ENCODE results near the gene ZNF468.
"Not testable (repeated sequence)": the region's sequence is repeated elsewhere in the genome, so short reads cannot be mapped to it uniquely, and the experiment has no call there.

Gene ZNF468

DNA sequence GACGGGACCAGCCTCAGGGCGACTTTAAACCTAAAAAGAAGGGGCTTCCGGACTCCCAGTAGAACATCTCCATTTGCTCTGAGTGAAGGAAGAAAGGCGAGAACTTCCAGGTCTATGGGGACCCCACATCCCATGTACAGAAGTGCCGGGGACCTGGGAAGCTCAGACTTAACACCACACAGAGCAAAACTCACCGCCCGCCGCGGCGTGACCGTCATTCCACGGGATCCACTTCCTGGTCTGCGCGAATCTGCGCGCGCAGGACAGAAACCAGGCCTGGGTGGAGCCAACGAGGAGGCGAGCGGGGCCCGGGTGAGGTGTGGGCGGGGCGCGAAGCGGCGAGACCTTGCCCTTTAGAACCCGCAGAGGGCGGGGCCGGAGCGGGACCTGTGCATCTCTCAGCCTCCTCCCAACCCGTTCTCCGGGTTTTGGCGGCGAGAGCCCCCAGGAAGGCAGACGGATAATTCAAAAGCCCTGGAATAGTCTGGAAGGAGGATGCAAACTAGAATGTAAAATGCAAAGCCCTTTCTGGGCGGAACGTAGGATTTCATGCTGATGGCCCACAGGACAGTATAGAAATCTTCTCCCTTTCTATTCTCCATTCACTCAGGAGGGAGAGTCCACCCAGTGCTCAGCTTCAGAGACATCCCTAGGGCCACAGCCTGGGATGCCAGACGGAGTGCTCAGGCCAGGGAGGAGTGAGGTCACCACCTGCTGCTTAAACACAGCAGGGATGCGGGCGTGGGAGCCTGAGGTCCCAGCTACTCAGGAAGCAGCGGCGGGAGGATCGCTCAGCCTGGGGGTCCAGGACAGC, at the start of gene ZNF468:
ZNF468 (minus strand) TSS at position 242 of the 814 bp plus-strand sequence. CDS start 3,347 bp downstream, outside the sequence.
- not testable (repeated sequence) for DNase-seq

DNA sequence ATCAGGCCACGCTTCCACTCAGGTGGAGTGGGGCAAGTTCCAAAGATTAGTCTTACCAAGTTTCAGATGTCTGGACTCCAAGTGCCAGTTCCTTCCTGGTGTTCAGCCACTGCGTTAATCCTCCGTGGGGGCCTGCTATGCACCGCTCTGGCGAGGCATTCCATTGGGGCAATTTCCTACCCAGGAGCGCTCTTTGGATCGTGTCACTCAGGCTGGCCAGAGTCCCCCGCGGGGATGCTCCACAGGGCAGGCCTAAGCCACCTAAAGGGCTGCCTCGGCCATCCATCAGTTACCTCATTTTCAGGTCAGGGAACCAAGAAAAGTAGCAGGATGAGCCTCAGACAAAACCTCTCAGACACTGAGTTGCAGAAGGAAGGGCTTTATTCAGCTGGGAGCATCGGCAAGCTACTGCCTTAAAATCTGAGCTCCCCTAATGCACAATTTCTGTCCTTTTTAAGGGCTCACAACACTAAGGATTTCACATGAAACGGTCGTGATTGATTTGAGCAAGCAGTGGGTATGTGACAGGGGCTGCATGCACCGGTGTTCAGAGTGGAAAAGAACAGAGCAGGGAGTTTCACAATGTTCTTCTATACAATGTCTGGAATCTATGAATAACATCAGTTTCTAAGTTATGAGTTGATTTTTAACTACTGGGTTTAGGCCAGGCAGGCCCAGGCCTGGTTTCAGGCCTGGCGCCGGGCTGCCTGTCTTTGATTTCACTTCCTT, 46.8 kb upstream of the ZNF468 start:
- DNase-seq = not testable (repeated sequence)

DNA sequence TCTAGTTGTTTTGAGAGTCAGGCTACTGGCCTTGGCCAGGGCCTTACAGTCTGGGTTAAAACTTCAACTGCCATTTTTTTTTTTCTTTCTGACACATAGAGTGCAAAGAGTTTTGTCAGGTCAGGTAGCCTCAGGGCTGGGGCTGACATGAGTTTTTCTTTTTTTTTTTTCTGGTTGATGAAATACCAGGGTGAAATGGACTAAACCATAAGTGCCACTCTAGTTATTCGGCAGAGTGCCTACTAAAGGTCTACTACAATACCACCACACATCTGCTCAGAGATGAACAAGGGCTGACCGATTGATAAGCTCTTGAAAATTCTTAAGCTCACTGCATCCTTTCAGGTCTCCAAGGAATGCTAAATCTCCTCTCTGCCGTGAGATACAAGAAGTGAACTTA, 44.4 kb upstream of the ZNF468 start:
- DNase-seq = no peak

DNA sequence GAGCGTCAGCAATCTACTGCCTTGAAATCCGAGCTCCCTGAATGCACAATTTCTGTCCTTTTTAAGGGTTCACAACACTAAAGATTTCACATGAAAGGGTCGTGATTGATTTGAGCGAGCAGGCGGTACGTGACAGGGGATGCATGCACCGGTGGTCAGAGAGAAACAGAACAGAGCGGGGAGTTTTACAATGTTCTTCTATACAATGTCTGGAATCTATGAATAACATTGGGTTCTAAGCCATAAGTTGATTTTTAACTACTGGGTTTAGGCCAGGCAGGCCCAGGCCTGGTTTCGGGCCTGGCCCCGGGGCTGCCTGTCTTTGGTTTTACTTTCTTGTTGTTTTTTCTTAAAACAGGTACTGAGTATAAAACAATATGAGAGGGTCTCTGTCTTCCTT, 41.2 kb upstream of the ZNF468 start:
- DNase-seq = not testable (repeated sequence)

DNA sequence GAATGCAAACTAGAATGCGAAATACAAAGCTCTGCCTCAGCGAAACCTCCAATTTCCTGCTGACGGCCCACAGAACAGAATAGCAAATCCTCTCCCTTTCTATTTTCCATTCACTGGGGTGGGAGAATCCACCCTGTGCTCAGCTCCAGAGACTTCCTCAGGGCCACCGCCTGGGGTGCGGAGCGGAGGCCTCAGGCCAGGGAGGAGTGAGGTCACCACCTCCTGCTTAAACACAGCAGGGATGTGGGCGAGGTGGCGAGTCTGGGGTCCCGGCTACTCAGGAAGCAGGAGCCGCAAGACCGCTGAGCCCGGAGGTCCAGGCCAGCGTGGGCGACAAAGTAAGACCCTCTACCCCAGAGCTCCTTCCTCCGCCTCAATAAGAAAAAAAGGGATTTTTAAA, 40.7 kb upstream of the ZNF468 start:
- DNase-seq = no peak

DNA sequence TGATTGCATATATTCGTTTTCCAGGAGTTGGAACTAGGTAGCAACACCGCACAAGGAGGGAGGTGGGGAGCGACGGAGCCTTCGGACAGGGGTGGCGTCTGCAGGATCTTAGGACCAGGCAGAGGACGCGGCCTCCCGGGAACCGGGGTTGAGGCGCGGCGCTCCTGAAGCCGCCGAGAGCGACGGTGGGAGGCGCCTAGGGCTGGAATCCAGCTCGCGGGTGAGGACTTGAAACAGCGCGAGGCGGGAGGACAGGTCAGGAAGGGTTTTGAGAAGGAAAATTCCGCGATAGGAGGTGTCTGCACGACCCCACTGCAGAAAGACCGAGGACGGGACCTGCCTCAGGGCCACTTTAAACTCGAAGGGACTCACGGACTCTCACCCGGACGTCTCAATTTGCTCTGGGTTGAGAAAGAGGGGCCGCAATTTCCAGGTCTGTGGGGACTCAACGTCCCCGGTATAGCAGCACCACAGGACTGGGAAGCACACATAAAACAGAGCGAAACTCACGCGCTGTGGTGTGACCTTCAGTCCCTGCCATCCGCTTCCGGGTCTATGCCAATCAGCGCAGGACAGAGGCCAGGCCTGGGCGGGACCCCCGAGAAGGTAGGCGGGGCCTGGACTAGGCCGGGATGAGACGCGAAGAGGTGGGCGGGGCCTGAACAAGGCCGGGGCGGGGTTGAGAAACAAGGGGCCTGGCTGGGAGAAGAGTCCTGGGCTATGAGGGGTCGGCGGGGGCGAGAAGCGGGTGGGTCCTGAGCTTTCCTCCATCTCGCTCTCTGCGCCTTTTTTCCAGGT, 39.9 kb upstream of the ZNF468 start, which contains the start of gene ZNF320:
ZNF320 (minus strand) TSS at position 498 of the 798 bp plus-strand sequence. CDS start 7,380 bp downstream, outside the sequence.
- DNase-seq = no peak

DNA sequence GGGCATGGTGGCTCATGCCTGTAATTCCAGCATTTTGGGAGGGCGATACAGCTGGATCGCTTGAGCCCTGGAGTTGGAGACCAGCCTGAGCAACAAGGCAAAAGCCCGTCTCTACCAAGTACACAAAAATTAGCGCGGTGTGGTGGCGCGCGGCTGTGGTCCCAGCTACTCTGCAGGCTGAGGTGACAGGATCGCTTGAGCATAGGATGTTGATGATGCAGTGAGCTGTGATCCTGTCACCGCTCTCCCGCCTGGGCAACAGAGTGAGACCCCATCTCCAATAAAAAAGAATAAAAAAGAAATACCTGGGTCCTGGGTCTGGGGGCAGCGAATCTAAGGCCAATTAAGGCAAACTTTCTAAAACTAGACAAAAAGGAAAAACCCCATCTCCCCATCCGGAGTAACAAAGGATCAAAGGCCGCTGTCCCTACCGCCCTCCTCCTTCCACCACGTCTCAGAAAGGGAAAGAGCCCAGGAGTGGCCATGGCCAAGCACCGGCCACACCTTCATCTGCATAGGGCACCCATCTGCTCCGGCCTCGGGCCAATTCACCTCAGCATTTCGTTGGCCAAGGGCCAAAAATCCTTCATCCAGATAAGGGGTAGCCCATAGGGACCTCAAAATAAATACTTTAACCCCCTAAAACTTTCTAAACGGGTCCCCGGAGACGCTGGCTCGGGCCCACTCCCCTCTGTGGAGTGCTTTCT, 39.2 kb upstream of the ZNF468 start:
- no peak for DNase-seq

DNA sequence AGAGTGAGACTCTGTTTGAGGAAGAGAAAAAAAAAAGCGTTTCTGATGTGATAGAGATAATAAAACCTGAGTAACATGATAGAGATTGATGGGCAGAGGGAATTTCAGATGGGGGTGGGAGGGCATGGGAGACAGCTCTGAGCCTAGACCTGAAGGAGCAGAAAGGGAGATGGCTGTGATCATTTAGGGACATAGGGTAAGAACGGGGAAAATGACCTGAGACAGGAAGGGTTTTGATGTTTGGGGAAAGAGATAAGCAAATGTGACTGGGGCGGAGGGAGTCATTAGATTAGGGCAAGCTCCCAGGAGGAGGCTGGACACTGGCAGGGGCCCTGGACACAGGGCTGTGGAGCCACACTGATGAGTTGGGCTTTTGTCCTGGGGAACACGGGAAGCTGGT, 33.9 kb upstream of the ZNF468 start:
- no peak for DNase-seq

DNA sequence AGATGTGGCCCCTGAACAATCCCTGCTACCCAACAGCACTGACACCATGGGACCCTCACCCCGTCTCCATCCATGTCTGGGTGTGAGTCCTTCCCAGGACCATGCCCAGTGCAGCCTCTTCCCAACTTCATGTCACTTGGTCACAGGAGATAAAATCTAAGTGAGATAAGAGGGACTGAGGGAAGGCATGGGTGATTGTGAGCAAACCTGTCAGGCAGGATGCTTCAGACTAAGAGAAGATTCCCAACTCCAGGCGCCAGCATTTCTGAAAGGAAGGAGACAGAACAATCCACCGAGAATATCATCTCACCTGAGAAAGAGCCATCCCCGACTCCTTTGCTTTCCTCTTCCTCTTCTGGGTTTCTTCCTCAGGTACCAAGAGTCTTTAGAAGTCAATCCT, 32.5 kb upstream of the ZNF468 start:
- no peak for DNase-seq

DNA sequence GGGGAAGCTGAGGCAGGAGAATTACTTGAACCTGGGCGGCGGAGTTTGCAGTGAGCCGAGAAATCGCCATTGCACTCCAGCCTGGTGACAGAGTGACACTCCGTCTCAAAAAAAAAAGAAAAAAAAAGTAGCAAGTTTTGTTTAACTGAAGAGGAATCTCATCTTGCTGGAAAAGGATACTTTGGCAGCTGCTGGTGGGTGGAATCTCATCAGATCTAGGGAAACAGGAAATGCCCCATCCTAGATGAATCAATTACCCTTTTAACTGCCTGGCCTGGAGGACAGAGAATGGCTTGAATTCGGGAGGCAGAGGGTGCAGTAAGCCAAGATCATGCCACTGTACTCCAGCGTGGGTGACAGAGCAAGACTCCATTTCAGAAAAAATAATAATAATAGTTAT, 31.7 kb upstream of the ZNF468 start:
- no peak for DNase-seq

DNA sequence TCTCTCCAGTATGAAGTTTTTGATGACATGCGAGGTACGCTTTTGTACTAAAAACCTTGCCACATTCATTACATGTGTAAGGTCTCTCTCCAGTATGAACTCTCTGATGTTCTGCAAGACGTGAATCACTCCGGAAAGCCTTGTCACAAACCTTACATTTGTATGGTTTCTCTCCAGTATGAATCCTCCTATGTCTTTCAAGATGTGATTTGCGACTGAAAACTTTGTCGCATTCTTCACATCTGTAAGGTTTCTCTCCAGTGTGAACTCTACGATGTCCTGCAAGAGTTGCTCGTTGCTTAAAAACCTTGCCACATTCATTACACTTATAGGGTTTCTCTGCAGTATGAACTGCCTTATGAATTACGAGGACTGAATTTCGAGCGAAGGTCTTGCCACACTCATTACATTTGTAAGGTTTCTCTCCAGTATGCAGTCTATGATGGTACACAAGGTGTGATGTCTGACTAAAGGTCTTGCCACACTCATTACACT, 23.5 kb upstream of the ZNF468 start:
- no peak for DNase-seq

DNA sequence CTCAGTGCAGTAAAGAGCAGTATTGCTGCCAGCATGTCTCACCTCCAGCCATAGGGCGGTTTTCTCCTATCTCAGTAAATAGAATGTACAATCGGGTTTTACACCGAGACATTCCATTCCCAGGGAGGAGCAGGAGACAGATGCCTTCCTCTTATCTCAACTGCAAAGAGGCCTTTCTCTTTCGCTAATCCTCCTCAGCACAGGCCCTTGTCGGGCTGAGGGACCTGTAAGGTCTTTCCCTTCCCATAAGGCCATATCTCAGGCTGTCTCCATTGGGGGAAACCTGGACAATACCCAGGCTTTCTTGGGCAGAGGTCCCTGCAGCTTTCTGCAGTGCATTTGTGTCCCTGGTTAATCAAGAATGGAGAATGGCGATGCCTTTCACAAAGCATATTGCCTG, 15.6 kb upstream of the ZNF468 start:
- not testable (repeated sequence) for DNase-seq

DNA sequence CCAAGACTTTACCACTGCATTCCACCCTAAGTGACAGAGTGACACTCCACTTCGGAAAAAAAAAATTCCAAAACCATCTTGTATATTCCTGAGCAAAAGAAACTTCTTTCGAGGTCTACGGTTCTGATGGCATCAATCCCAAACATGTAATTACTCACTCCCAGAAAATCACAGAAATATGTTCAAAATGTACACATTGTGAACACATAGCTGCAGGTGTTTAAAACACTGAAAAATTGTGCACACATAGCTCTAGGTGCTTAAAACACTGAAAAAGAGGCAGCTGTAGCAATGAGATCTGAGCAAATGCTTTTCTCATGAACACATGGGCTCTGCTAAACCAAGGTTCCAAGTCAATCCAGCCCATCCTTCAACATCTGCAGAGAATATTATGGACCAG, 14.0 kb upstream of the ZNF468 start:
- DNase-seq = no peak

DNA sequence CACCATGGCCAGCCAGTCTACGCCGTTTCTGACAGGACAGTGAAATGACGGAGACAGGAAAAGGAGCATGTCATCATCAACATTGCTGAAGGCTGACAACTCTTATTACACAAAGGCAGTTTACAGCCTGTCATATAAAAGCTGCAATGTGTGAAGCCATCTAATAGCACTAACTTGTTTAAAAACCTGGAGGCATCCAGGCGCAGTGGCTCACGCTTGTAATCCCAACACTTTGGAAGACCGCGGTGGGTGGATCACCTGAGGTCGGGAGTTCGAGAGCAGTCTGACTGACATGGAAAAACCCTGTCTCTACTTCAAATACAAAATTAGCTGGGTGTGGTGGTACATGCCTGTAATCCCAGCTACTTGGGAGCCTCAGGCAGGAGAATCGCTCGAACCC, 10.6 kb upstream of the ZNF468 start:
- DNase-seq = not testable (repeated sequence)

DNA sequence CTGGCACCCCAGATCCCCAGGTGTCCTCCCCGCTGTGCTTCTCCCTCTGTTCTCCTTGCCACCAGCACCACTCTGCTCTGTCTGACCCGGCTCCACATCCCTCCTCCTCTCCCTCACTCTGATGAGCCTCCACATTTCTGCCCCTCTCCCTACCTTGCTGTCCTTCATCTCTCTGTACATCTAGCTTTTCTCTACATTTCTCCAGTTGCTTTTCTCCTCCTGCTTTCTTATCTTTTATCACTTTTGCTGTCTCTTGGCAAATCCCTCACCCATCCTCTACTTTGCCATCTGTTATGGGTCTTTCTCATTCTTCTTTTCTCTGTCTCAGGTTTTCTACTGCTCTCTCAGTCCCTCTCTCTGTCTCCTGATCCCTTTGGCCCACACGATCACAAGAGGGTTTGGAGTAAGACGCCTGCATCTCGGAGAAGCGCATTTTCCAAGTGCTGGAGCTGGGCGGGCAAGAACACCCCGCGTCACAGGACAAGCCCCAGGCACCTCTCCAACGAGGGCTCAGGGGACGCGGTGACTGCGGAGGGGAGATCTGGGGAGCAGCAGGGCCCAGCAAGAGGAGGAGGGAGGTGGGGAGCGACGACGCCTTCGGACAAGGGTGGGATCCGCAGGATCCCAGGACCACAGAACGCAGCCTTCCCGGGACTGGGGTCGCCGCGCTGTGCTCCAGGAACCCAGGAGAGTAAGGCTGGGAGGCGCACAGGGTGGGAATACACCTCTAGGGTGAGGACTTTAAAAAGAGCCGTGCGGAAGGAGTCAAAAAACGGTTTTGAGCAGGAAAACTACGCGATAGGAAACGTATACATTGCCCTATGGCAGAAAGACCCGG, 660 bp downstream of the ZNF468 start:
- not testable (repeated sequence) for DNase-seq

DNA sequence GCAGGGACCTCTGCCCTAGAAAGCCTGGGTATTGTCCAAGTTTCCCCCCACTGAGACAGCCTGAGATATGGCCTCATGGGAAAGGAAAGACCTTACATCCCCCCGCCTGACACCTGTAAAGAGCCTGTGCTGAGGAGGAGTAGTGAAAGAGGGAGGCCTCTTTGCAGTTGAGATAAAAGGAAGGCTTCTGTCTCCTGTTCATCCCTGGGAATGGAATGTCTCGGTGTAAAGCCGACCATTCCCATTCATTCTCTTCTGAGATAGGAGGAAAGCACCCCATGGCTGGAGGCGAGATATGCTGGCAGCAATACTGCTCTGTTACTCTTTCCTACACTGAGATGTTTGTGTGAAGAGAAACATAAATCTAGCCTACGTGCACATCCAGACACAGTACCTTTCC, 10.1 kb downstream of the ZNF468 start:
- DNase-seq = not testable (repeated sequence)

DNA sequence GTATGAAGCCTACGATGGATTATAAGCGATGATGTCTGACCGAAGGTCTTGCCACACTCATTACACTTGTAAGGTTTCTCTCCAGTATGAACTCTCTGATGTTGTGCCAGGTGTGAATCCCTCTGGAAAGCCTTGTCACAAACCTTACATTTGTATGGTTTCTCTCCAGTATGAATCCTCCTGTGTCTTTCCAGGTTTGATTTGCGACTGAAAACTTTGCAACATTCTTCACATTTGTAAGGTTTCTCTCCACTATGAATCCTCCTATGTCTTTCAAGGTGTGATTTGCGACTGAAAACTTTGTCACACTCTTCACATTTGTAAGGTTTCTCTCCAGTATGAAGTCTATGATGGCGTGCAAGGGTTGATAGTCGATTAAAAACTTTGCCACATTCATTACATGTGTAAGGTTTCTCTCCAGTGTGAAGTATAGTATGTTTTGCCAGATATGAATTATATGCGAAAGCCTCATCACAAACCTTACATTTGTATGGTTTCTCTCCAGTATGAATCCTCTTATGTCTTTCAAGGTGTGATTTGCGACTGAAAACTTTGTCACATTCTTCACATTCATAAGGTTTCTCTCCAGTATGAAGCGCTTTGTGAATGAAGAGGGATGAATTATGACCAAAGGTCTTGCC, 16.5 kb downstream of the ZNF468 start:
- not testable (repeated sequence) for DNase-seq

DNA sequence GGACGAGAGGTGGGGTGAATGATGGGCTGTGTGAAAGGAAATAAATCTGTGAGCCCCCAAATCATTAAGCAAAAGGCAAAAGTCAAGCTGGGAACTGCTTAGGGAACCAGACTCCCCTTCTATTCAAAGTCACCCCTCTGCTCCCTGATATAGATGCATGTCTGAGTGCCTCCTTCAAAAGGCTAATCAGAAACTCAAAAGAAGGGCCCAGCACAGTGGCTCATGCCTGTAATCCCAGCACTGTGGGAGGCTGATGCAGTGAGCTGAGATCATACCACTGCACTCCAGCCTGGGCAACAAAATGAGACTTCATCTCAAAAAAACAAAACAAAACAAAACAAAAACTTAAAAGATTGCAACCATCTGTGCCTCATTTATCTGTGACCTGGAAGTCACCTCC, 23.1 kb downstream of the ZNF468 start:
- not testable (repeated sequence) for DNase-seq

DNA sequence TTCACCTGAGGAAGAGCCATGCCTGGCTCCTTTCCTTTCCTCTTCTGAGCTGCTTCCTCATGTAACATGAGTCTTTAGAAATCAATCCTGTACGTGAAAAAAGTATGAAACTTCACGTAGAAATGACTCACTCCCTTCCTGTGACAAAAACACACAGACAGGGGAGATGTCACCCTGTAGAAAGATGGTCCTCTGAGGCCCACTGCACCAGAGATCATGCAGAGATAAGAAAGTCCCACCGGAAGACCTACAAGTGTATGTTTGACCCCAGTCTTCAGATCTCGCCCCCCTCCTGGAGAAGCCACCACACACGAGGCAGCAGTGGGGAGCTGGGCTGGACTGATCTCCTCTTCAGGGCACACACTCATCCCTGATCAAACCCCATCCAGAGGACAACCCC, 23.9 kb downstream of the ZNF468 start:
- DNase-seq = not testable (repeated sequence)

DNA sequence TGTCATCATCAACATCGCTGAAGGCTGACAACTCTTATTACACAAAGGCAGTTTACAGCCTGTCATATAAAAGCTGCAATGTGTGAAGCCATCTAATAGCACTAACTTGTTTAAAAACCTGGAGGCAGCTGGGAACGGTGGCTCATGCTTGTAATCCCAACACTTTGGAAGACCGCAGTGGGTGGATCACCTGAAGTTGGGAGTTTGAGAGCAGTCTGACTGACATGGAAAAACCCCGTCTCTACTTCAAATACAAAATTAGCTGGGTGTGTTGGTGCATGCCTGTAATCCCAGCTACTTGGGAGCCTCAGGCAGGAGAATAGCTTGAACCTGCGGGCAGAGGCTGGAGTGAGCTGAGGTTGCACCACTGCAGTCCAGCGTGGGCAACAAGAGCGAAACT, 27.6 kb downstream of the ZNF468 start:
- DNase-seq = not testable (repeated sequence)

DNA sequence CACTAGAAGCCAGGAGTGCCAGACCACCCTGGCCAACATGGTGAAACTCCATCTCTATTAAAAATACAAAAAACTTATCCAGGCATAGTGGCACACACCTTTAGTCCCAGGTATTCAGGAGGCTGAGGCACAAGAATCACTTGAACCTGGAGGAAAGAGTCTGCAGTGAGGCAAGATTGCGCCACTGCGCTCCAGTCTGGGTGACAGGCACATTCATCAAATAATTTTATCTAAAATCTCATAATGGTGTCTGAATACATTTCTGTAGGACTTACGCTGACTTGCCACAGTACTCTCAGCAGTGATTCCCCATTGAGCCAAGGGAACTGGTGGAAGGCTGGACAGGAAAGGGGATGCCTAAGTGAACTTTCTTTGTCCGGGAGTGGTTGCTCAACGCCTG, 31.7 kb downstream of the ZNF468 start:
- no peak for DNase-seq

All from cortex of kidney (tissue), 1 donor.